GM18951 (cell line): Measurements from ENCODE around the gene RIN2.
"Not testable (repeated sequence)": the region's sequence is repeated elsewhere in the genome, so short reads cannot be mapped to it uniquely, and the experiment has no call there.

Experiments used
- POLR2A ChIP-seq: IDR thresholded peaks from 4 replicates; pipeline ENCODE4 v1.6.1; 2011; ENCODE audit warnings: mild to moderate bottlenecking; ENCODE audit not compliant: insufficient read length, insufficient read depth; ENCODE audit errors: extremely low read depth
- in situ Hi-C: fragments of 300-500 bp; cut with MboI; formaldehyde crosslinking; loops from one replicate; pipeline ENCODE4 v1.12.0; 2022; ENCODE audit warnings: low sequenced_read_pairs, mixed read lengths, inconsistent platforms; ENCODE audit not compliant: unreplicated experiment

The RIN2 gene

DNA sequence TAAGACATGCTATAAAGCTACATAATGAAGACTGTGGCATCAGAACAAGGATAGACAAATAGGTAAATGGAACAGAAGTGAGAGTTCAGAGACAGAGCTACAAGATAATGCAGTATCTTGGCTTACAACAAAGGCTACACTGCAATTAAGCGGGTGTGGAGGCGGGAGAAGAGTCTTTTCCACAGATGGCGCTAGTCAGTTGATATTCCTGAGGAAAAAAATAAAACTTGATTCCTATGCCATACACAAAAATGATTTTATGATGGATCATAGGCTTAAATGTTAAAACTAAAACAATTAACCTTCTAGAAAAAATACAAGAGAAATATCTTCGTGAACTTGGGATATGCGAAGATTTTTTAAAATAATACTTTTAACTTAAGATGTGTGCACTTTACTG lies 31.0 kb downstream of the RIN2 start:
- in situ Hi-C loops, result loop anchor here (25.0 kb wide), 1 partner anchor 198 kb away; no protein-coding TSS in a partner anchor
- no peak for TF ChIP-seq POLR2A

DNA sequence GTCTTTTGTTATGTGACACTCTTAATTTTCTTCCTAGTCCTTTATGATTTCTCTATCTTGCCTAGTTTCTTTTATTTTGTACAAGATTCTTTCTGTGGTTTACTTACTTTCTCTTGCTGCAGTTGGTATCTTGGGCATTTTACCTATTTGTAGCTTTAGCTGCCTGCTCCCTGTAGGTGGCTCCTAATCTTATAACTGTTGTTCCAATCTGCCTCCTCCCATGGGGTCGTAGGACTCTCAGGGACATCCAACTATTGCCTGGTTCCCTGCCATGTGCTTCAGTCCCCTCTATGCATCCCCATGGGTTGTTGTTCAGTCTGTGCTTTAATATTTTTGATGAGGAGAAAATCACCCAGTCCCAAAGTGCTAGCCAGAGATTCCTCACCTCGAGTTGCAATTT lies 31.4 kb downstream of the RIN2 start:
- in situ Hi-C loops, result loop anchor here (25.0 kb wide), 1 partner anchor 198 kb away; no protein-coding TSS in a partner anchor
- no peak for TF ChIP-seq POLR2A

DNA sequence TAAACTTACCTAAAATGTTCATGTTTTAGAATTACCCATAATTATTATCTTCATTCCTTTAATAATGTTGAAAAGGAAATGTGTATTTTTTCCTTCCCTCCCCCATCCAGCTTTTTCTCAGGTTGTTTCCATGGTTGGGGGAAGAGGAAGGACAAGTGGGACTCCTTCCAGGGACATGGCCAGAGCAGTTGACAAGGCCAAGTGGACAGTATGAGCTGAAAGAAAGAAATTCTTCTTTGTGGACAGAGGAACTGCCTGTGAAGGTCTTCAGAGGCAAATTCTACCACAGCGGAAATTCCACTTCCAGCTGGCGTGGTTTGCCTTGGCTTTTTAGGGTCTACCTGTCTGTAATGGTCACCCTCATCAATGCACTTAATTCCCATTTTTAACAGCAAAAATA lies 33.8 kb downstream of the RIN2 start:
- in situ Hi-C loops, result loop anchor here (25.0 kb wide), 1 partner anchor 195 kb away; no protein-coding TSS in a partner anchor
- TF ChIP-seq POLR2A, result no peak

DNA sequence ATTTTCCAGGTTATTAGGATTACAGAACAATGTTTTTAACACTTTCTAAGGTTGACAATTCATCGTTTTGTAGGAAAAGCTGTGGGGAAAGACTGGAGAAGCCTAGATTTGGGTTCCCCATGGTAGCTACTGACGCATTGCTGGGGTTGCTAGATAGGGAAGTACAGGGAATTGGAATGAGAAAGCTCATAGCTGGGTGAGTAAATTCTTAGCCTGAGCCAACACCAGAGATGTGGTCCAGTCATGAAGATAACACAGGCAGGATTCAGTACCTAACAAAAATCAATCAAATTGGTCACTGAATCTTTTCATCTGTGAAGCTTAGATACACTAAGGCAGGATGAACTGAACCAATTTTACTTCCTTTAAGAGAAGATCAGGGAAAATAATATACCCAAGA lies 35.7 kb downstream of the RIN2 start:
- no peak for TF ChIP-seq POLR2A
- in situ Hi-C loops, result loop anchor here (25.0 kb wide), 1 partner anchor 194 kb away; no protein-coding TSS in a partner anchor

DNA sequence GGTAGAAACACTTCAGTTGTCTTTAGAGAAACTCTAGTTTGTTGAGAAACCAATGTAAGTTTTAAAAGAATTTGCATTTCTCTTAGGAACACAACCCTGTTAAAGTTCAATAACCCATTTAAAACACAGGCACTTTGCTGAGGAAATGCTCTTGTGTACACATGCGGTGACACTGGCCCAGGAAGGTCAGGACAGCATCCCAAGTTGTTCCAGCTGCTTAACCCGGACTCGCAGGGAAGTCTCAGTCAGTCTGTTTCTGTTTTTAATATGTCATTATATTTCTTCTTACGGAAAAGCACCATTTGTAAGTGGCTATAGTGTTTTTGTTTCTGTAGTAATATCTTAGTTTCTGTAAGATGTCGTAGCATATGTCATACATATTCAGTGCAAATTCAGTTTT lies 36.9 kb downstream of the RIN2 start:
- in situ Hi-C loops, result loop anchor here (25.0 kb wide), 1 partner anchor 192 kb away; no protein-coding TSS in a partner anchor

DNA sequence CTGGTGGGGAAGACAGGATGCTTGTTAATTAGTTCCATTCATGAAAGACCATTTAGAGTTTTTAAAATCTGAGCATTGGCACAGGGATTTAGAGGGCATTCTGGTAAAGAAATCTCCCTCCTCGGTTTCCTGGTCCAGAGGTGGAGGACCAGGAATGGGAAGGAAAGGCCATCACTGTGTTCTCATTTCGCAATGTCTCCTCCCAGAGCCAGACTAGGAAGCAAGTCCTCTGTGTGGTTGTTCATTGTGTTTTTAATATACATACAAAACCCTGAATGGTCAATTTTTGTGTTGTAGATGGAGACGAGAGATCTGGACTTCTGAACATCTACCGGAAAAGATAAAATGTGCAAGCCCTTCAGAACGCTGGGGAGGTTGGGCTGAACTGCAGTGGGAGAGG lies 41.3 kb downstream of the RIN2 start:
- no peak for TF ChIP-seq POLR2A
- in situ Hi-C loops, result loop anchor here (25.0 kb wide), 1 partner anchor 188 kb away; no protein-coding TSS in a partner anchor

More for the DNA sequence above, 36.9 kb downstream of the RIN2 start:
- no peak for TF ChIP-seq POLR2A

DNA sequence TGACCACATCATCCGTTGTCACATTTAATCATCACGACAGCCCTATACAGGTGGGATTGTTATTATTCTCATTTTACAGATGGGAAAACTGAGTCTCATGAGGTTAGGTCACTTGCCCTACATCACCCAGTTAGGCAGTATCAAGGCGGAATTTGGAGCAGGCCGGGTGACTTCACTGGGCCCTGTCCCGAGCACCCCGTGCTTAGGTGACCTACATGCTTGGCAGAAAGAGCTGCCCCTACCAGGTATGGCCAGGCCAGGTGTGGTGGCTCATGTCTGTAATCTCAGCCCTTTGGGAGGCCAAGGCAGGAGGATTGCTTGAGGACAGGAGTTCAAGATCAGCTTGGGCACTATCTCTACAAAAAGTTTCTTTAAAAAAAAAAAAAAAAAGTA lies 44.0 kb downstream of the RIN2 start:
- in situ Hi-C loops, result no loop called here
- TF ChIP-seq POLR2A, result no peak

DNA sequence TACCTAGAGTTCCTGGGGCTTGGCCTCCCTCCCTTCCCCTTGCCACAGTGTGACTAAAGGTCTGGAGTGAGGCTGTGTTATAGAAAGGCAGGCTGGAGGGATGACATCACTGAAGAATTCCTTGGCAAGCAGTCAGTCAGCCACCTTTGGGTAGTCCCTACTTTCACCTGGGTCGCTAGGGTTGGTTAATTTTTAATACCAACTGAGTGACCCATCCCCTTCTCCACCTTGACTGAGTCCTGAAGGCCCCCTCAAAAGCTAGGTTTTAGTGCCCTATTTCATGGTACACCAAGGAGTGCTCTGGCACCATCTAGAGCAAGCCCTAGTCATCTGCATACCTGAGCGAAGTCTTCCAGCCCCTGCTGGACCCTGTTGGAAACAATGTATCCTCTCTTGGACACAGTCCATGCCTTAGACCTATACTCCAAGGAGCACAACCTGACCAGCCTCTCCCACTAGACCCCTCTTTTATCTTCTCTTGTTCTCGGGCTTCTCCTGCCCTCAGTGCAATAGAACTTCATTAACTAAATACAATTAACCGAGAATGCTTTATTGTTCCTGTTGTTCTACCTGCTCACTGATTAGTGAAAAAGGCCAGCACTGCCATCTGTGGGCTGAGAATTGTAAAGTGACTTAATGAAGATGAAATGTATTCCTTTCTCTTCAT lies 44.6 kb downstream of the RIN2 start:
- no peak for TF ChIP-seq POLR2A
- in situ Hi-C loops, result no loop called here

DNA sequence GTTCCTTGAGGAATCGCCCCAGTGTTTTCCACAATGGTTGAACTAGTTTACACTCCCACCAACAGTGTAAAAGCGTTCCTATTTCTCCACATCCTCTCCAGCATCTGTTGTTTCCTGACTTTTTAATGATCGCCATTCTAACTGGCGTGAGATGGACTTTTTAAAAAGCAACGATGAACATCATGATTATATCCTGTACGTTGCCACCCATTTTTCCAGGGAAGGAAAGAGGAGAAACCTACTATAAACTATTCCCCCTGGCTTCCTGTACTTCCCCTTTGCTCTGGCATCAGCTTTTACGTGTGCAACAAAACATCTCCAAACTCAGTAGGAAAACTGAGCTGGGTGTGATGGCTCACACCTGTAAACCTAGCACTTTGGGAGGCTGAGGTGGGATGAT lies 48.2 kb downstream of the RIN2 start:
- in situ Hi-C loops, result not testable (repeated sequence)

DNA sequence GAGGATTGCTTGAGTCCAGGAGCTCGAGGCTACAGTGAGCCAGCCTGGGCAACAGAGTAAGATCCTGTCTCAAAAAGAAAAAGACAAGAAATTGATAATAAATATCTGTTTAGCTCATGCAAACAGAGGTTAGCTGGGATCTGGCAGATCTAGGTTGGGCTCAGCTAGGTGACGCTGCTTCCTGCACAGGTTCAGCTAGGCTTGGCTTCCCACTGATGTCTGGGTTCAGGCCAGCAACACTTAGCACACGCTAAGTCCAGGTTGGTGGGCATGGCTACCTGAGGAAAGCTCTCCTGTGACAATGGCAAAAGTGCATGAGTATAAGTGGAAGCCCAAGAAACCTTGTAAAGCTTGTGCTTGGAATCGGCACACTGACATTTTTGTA lies 48.7 kb downstream of the RIN2 start:
- in situ Hi-C loops, result no loop called here
- TF ChIP-seq POLR2A, result no peak

DNA sequence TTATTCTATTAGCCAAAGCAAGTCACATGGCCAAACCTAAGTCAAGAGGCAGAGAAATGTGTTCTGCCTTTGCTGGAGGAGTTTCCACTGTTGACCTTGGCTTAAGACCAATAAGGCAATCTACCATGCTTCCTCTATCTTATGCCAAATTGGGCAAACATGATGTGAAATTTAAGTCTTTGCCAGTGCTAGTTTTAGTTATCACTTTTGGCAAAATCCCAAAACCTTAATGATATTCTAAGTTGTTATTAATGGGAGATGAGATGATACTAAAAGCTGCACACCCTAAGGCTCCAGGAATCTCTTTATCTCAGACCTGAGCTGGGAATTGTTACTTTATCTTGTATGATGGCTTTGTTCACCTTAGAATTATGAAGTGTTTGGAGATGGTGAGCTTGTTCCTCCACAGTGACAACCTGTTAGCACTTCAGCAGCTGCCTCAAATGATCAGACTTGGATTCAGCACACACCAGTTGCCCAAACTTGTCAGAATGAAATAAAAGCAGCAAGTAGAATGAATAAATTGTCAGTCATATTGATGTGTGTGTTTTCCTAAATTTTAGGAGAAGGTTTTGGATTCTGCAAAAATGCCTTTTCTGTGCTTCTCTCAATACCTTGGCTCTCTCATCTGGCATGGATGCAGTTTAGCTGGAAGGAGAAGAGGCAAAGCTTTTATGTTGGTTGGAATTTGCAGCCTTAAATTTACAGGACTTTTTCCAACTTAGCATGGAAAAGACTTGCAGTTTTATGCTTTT lies 49.3 kb downstream of the RIN2 start:
- in situ Hi-C loops, result no loop called here
- TF ChIP-seq POLR2A, result no peak
